Superior temporal gyrus (tissue), 1 donor: ENCODE data around the gene TACO1.

ENCODE experiments used
- DNase-seq: peaks from one replicate; pipeline ENCODE4 v3.0.0-alpha.2; 2016; ENCODE audit errors: extremely low spot score

Gene TACO1

GRCh38 chr17:63600569-63601438, at the start of gene TACO1:
Gene TACO1, plus strand, starts transcription at chr17:63600895. Its CDS starts 189 bp downstream, at chr17:63601084.
- peak; percentile 87 for DNase-seq

- no peak for DNase-seq
Measured at GRCh38 chr17:63552211-63552610, 48.5 kb upstream of the TACO1 start.

DNA sequence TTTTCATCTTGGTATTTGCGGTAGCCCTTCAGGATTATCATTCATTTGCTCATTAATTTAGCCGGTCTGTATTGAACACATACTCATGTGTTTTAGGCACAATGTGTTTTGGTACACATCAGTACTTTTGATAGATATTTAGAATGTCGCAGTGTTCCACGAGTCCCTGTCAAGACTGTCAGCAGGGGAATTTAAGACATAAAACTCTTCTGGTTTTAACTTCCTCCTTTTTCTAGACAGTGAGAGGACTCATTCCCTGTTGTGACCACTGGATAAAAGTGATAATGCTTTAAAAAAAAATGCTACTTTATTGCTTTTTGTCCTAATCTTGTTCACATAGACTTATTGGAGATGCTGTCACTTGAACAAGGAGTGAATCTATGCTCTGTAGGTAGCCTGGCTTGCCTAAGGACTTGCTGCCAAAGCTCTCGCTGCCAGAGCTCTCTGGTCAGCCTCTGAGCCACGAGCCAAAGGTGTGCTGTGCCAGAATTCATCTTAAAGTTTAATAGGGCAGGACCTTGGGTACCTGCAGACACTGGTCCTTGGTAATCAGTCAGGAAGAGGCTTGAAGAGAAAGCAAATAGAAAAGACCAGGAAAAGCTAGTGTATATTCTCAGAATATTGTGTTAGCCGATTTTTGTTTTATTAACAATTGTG, 45.1 kb upstream of the TACO1 start:
- no peak for DNase-seq

DNA sequence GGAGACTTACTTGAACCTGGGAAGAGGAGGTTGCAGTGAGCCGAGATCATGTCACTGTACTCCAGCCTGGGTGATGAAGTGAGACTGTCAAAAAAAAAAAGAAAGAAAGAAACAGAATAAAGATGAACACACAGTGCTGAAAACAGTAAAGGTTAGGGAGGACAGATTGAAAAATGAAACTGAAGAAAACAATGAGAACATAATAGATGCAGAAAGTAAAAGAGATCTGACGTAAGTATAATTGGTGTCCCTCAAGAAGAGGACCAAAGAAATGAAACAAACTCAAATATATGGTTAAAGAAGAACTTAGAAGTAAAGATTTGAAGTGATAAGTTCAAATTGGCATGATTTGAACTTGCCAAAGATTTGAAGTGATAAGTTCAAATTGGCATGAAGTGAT, 43.3 kb upstream of the TACO1 start:
- no peak for DNase-seq

DNA sequence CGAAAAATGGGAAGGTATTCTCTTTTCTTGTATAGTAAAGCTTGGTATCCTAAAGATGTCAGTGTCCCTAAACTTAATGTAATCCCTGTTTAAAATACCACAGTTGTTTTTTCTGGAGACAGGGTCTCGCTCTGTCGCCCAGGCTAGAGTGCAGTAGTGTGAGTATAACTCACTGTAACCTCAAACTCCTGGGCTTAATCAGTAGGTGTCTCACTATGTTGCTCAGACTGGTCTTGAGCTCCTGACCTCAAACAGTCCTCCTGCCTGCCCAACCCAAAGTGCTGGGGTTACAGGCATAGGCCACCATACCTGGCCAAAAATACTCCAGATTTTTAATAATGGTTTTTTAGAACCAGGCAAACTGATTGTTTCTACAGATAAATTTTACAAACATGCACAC, 42.3 kb upstream of the TACO1 start:
- no peak for DNase-seq

DNA sequence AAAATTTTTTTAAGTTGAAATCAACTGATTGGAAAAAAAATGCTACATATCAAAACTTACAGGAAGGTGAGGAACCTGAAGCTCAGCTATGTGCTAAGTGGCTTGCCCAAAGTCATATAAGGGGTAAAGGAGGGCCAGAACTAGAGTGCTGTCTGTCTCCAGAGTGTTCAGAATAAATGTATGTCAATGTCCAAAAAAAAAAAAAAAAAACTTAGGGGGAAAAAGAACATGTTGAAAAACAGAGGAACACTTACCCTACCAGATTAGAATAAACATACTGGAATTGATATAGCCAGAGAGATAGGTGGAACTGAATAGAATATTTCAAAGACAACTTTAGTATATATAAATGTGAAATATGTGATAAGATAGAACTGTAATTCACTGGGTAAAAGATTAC, 38.9 kb upstream of the TACO1 start:
- DNase-seq, result no peak

- DNase-seq, result no peak
Measured at GRCh38 chr17:63563339-63563738, 37.4 kb upstream of the TACO1 start.

DNA sequence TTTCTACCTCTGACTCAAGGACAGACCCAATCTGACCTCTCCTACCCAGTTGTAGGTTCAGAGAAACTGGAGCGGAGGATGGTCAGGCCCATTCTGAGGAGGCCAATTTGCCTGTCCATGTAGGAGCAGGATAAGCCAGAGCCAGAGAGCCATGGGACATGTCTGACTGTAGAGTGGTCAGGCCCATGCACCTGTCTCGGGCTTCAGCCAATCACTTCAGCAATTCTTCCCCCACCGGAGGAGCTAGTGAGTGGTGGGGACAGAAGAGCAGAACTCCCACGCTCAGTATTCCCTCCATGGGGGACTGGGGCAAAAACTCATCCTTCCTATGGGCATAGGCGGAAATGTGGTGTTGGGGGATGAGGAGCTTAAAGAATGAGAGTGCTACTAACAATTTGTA, 36.1 kb upstream of the TACO1 start:
- no peak for DNase-seq

DNA sequence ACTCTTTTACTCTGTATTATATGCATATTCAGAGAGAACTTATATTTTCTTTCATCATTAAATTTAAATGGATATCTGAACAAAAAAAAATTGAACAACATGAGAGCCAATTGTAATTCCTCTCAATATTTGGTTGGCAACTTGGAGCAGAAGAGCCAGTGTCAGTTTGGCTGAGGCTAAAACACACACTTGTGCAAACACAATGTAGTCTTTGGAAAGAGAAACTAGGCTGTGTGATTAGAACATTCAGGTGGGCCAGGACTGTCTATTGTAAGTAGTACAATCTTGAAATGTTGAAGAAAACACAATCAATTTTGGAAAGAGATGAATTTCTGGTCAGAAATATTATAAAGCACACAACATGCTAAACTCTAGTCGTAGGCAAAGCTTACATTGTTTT, 33.5 kb upstream of the TACO1 start:
- no peak for DNase-seq

GRCh38 chr17:63568563-63568962, 32.1 kb upstream of the TACO1 start:
- DNase-seq, result no peak

- no peak for DNase-seq
Measured at GRCh38 chr17:63571632-63572310, 28.9 kb upstream of the TACO1 start.

DNA sequence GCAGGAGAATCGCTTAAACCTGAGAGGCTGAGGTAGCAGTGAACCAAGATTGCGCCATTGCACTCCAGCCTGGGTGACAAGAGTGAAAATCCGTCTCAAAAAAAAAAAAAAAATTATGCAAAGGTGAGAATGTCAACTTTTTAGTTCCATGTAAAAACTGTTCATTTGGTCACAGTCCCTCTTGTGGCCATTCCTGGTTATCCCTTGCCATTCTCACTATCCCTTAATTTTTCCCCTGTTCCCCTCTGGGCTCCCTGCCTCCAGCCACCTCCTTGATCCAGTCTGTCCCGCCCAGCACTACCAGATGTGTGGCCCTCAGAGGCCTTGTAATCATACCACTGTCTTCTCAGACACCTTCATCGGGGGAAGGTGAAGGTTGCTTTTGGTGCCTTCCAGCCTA, 27.1 kb upstream of the TACO1 start:
- DNase-seq, result no peak

DNA sequence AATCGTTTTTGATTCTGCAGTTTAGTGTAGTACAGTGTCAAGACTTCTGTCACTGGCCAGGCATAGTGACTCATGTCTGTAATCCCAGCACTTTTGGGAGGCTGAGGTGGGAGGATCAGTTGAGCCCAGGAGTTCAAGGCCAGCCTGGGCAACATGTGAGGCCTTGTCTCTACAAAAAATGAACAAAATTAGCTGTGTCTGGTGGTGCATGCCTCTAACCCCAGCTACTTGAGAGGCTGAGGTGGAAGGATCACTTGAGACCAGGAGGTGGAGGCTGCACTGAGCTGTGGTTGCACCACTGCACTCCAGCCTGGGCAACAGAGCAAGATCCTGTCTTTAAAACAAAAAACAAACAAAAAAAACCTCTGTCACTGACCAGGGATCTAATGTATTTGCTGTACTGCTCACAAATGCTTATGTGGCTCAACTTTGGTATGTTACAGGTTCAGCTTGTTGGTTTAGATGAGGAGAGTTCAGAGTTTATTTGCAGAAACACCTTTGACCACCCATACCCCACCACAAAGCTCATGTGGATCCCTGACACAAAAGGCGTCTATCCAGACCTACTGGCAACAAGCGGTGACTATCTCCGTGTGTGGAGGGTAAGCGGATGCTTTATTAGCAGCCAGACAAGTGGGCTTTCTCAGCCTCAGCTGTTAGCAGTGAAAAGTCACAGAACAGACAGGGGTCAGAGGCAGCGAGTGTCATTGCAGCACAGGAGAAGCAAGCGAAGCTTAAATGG, 22.5 kb upstream of the TACO1 start:
- DNase-seq, result no peak

DNA sequence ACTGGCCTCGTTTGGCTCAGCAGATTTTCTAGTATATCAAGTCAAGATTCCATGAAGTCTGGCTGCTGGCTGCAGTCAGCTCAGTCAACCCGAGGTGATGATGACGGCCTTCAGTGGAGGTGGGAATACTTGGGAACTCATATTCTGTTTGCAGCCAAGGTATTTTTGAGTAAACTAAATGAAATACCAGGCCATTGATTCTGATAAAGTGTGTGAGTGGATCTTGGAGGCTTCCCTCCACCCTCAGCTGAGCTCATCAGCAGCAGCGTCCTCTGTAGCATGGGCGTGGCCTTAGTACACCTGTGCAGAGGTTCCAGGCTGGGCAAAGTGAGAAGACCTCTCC, 22.0 kb upstream of the TACO1 start:
- no peak for DNase-seq

DNA sequence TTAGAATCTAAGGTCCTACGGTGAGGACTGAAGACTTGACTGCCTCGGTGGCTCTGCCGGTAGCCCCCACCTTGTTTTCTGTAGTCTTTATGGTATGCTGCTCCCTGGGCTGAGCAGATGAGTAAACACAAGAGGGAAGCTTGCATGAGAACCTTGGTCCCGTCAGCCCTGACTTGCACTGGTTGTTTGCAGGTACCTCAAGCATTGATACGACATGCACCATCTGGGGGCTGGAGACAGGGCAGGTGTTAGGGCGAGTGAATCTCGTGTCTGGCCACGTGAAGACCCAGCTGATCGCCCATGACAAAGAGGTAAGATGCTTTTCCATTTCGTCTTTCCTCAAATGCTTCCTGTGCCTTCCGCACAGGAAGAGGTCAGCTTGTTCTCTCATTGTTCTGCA, 21.1 kb upstream of the TACO1 start:
- no peak for DNase-seq

DNA sequence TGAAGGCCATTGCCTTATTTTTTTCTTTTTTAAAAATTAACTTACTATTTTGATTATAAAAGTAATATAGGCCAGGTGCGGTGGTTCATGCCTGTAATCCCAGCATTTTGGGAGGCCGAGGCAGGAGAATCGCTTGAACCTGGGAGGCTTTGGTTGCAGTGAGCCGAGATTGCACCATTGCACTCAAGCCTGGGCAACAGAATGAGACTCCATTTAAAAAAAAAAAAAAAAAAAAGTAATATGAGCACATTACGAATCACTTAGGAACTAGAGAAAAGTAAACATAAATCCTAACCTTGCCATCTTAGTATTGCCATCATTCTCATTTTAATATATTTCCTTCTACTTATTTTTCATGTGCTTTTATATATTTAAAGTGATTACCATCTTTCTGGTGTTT, 12.9 kb upstream of the TACO1 start:
- no peak for DNase-seq

DNA sequence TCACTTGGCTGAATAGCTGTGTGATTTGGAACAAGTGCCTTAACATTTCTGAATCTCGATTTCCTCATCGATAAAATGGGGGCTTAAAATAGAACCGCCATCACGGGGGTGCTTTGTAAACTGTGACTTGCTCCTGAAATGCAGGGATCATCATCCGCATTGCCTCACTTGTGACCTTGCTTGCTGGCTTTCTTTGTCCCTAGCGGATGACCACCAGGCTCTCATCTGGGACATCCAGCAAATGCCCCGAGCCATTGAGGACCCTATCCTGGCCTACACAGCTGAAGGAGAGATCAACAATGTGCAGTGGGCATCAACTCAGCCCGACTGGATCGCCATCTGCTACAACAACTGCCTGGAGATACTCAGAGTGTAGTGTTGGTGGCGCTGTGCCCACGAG, 11.9 kb upstream of the TACO1 start:
- DNase-seq, result no peak

- no peak for DNase-seq
Measured at GRCh38 chr17:63589646-63590045, 11.0 kb upstream of the TACO1 start.

DNA sequence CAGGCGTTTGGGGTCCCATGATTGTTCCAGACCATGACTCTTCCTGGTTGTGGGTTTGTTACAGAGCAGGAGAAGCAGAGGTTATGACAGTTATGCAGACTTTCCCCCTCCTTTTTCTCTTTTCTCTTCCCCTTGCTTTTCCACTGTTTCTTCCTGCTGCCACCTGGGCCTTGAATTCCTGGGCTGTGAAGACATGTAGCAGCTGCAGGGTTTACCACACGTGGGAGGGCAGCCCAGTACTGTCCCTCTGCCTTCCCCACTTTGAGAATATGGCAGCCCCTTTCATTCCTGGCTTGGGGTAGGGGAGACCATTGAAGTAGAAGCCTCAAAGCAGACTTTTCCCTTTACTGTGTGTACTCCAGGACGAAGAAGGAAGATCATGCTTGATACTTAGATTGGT, 7.9 kb upstream of the TACO1 start:
- no peak for DNase-seq

DNA sequence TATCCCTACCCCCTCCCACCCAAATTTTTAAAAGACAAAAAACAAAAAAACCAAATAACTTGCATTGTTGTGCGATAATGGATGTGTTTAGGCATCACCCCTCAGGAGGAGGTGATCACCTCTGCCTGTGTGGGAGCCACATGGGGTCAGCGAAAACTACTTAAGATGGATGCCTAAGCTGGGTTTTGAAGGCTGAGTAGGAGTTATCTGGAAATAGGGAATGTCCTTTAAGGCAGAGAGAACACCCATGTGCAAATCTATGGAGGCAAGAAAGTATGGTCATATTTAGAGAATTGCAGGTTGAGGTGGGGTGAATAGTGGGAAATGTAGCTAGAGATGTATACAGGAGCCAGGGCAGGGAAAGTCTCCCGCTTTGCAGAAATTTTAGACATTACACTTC, 5.6 kb upstream of the TACO1 start:
- no peak for DNase-seq

DNA sequence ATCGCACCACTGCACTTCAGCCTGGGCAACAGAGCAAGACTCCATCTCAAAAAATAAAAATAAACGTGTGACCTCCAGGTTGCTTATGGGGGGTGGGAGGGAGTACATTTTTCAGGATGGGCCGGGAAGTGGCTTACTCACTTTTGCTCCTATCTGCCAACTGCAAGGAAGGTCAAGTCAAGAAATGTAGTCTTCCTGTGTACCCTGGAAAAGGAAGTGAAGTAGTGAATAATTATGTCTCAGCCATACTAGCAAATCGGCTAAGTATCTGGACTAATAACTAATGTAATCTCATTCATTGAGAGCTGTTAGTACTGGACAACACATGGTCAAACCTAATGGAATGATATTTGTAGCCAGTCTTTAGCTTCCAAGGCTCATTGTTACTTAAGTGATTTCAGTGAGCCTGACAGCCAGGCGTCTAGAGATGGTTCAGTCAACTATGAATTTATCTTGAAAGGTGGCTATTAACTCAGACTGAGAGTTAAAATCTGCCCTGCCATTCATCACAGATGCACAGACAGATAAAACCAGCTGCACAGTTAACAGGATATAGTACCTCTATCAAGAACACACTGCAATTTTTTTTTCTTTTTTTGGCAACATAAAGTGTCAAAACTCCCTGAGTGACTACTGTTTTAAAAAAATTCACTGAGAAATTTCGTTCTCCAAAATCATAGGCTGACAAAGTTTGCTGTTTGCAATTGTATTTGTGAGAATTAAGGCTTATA, 3.7 kb upstream of the TACO1 start:
- DNase-seq, result no peak

- no peak for DNase-seq
Measured at GRCh38 chr17:63598281-63598680, 2.4 kb upstream of the TACO1 start.
